Sciatic nerve (tissue), 2 donors: ENCODE data around the gene SPART. TPM values are rescaled to one million over a fixed set of nuclear protein-coding genes. Genes with fewer than 3 reads are reported as not detected.
A peak's percentile ranks its signal among the peaks of the same experiment; 100 is the strongest.
"Not testable (repeated sequence)": the region's sequence is repeated elsewhere in the genome, so short reads cannot be mapped to it uniquely, and the experiment has no call there.

ENCODE experiments used
- ATAC-seq: fragments of 200-7000 bp; cut with Tn5 transposase; one replicate; pipeline ENCODE4 v1.9.1; 2020; ENCODE audit warnings: mild to moderate bottlenecking, moderate library complexity
- DNase-seq: peaks from one replicate; pipeline ENCODE4 v3.0.0-alpha.2; 2020; ENCODE audit warnings: low spot score
- intact Hi-C: fragments of 100-400 bp; cut with DNase I; formaldehyde crosslinking; loops from one replicate; pipeline ENCODE4 v1.14.2; 2022
- total RNA-seq: library from RNA; stranded (reverse); fragmentation: NEBNext Ultra II Directional; extraction: Animal tissue kit (Norgen Biotek cat#: 25700); gene quantifications from one replicate; pipeline ENCODE4 v1.2.1, GENCODE V29; 2021
- donor health status: DM: no; HTN: no; CAD: no.
- donor health status: DM: no; HTN: no; CAD: no.

SPART gene
- total RNA-seq, 1 donor from 2014 or later = 90.2 TPM

- no peak for DNase-seq
- ATAC-seq = no peak
- intact Hi-C loops = no loop called here
Measured at GRCh38 chr13:36328821-36329220, 17.4 kb downstream of the SPART start.

GRCh38 chr13:36325912-36326311, 20.3 kb downstream of the SPART start:
- ATAC-seq (no peak), DNase-seq (no peak)
- intact Hi-C loops = no loop called here

- ATAC-seq, DNase-seq, intact Hi-C loops: not testable (repeated sequence)
Measured at GRCh38 chr13:36324881-36325280, 21.3 kb downstream of the SPART start.

- no peak for DNase-seq
- intact Hi-C loops = no loop called here
- no peak for ATAC-seq
Measured at GRCh38 chr13:36323951-36324566, 22.1 kb downstream of the SPART start.

- no peak for ATAC-seq
- no peak for DNase-seq
- intact Hi-C loops = no loop called here
Measured at GRCh38 chr13:36323408-36323807, 22.8 kb downstream of the SPART start.

- intact Hi-C loops, ATAC-seq, DNase-seq: not testable (repeated sequence)
Measured at GRCh38 chr13:36319793-36320192, 26.4 kb downstream of the SPART start.

- intact Hi-C loops = no loop called here
- DNase-seq = no peak
- no peak for ATAC-seq
Measured at GRCh38 chr13:36313047-36313969, 32.9 kb downstream of the SPART start.

- intact Hi-C loops = no loop called here
- ATAC-seq (no peak), DNase-seq (no peak)
Measured at GRCh38 chr13:36310417-36311108, 35.6 kb downstream of the SPART start.

GRCh38 chr13:36302289-36302688, 43.9 kb downstream of the SPART start:
- DNase-seq (no peak), ATAC-seq (no peak)
- intact Hi-C loops = no loop called here

- ATAC-seq, intact Hi-C loops: not testable (repeated sequence)
Measured at GRCh38 chr13:36299469-36299868, 46.7 kb downstream of the SPART start.

GRCh38 chr13:36298535-36299068, 47.6 kb downstream of the SPART start:
- peak; percentile 41 for ATAC-seq
- no peak for DNase-seq
- intact Hi-C loops = no loop called here

More at GRCh38 chr13:36299469-36299868, 46.7 kb downstream of the SPART start:
- not testable (repeated sequence) for DNase-seq

- DNase-seq = peak; percentile 80
- ATAC-seq = peak; percentile 93
- intact Hi-C loops = no loop called here
Measured at GRCh38 chr13:36297366-36298338, 48.5 kb downstream of the SPART start, which contains the start of gene CCDC169. Gene CCDC169 (minus strand): TSS chr13:36297814. CDS start chr13:36297719, 95 bp downstream.

GRCh38 chr13:36294096-36294495, 52.1 kb downstream of the SPART start:
- ATAC-seq (no peak), DNase-seq (no peak)
- intact Hi-C loops = no loop called here

- DNase-seq (no peak), ATAC-seq (no peak)
- intact Hi-C loops = no loop called here
Measured at GRCh38 chr13:36293497-36293896, 52.7 kb downstream of the SPART start.

- ATAC-seq = no peak
- no peak for DNase-seq
- intact Hi-C loops = no loop called here
Measured at GRCh38 chr13:36288794-36289391, 57.3 kb downstream of the SPART start.

GRCh38 chr13:36286006-36286405, 60.2 kb downstream of the SPART start:
- intact Hi-C loops = no loop called here
- ATAC-seq (no peak), DNase-seq (no peak)

- ATAC-seq = no peak
- intact Hi-C loops = no loop called here
Measured at GRCh38 chr13:36282821-36283432, 63.3 kb downstream of the SPART start.

More at GRCh38 chr13:36282821-36283432, 63.3 kb downstream of the SPART start:
- DNase-seq = no peak
